ENCODE measurements around the gene CENPF.
"Not testable (repeated sequence)": the region's sequence is repeated elsewhere in the genome, so short reads cannot be mapped to it uniquely, and the experiment has no call there.

Gene CENPF

DNA sequence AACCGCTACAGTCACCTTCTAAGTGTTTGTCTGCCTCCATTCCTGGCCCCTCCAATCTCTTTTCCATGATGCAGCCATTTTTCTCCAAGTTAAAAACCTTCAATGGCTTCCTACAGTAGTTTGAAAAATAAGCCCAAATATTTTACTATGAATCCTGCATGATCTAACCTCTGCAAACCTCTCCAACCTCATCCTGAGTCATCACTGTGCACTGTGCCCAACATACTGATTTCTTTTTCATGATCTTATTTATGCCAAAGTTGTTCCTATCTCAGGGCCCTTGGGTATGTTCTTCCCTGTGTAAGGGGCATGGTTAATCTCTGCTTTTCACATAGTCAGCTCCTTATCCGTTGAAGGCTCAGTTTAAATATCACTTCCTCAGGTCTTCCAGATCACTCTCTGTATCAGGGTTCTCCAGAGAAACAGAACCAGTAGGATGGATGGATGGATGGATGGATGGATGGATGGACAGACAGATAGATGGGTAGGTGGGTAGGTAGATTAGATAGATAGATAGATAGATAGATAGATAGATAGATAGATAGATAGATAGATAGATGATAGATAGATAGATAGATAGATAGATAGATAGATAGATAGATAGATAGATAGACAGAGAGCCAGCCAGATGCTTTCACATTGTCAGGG, 33.5 kb upstream of the CENPF start:
- Histone ChIP-seq H3K9me3 (no peaks in the 10 kb centered on the region), H3K4me1 (no peaks in the 10 kb centered on the region), H3K27me3 (no peaks in the 10 kb centered on the region), H3K36me3 (no peaks in the 10 kb centered on the region), H3K27ac (no peak overlapping the region), H3K4me2 (no peak overlapping the region), H3K4me3 (no peak overlapping the region), H4K20me1 (no peaks in the 10 kb centered on the region), H3K9ac (no peak overlapping the region)
- no peak for TF ChIP-seq Cebpa-rat (IDR thresholded peaks at IDR 0.05)

DNA sequence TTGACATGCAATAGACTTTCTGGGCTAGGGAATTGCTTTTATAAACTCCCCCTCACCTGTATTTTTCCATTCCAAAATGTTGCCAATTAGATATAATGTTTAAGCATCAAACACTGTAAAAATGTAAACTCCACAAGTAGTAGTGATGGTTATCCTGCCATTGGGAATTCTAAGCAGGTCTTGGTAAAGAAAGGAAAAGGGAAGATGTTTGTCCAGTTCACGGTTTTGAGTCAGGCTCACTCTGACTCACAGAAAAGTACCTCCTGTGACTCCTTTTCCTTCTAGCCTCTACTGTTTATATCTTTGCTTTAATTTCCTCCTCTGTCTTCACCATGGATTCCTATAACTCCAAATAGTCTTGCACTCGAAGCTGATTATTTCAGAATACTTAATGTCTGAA, 32.6 kb upstream of the CENPF start:
- H4K20me1 ChIP-seq, result no peaks in the 10 kb centered on the region
- H3K4me2 ChIP-seq, result no peak overlapping the region
- no peak overlapping the region for H3K27ac ChIP-seq
- peaks cover 4% of the 10 kb centered on the region for H3K9me3 ChIP-seq
- H3K9ac ChIP-seq, result no peak overlapping the region
- TF ChIP-seq Cebpa-rat (IDR thresholded peaks at IDR 0.05), result no peak
- H3K4me1 ChIP-seq, result no peaks in the 10 kb centered on the region
- H3K4me3 ChIP-seq, result no peak overlapping the region
- H3K27me3 ChIP-seq, result no peaks in the 10 kb centered on the region
- no peaks in the 10 kb centered on the region for H3K36me3 ChIP-seq

DNA sequence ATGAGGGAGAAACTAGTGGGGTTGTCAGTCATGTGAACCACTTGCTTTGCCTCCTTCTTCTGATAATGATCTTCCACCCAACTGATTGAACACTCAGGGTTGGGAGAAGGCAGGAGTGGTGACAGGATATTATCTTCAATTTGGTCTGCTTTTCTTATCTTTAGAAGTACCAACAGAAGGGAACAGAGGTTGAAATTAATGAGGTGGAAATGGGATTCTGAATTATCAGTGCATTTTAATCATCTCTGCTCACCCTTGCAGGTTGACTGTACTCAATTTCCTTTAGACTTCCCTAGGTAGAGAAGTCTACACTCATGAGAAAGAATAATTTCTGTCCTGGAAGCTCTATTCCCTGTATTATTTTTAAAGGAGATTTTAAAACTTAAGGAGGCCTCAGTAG, 31.7 kb upstream of the CENPF start:
- no peaks in the 10 kb centered on the region for H3K4me1 ChIP-seq
- no peaks in the 10 kb centered on the region for H4K20me1 ChIP-seq
- H3K27me3 ChIP-seq, result no peaks in the 10 kb centered on the region
- no peak for TF ChIP-seq Cebpa-rat (IDR thresholded peaks at IDR 0.05)
- H3K36me3 ChIP-seq, result no peaks in the 10 kb centered on the region
- H3K9me3 ChIP-seq, result peaks cover 13% of the 10 kb centered on the region
- no peak overlapping the region for H3K27ac ChIP-seq
- H3K9ac ChIP-seq, result no peak overlapping the region
- no peak overlapping the region for H3K4me2 ChIP-seq
- no peak overlapping the region for H3K4me3 ChIP-seq

DNA sequence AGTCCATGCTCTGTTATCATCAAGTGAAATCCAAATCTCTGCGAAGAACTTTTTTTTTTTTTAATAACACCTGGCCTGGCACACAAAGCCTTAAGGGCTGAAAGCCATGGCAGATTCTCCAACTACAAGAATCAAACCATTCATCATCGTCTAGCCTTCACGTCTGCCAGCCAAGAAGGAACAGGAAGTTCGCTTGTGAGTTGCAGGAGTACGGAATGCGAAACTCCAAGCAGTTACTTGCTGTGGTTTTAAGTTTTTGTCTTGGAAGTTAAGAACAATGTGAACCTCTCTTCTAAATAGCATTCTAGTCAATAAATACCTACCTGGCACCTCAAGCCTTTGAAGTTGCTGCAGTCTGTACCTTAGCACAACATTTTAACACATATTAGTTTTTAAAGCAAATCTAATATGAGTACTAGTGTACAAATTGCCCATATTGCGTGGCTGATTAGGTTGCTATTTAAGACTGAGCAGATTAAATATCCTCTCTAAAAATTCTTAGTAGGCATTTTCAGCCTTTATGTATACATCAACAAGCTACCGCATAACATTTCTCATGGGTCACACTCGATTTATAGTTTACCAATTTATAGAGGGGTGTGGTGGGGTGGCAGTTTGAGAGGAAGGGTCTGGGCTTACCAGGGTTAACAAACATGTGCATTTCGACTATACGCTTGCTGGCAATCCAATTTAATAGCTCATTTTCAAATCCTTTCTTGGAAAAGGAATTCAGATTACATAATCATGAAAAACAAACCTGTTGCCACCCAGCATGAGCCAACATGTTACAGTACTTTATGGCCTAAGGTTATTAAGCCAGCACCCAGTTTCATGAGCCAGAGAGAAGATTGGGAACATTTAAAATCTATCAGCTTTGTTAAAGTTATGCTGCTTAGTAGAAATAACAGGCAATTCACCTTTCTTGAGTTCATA, 29.3 kb upstream of the CENPF start:
- H3K36me3 ChIP-seq, result no peaks in the 10 kb centered on the region
- H4K20me1 ChIP-seq, result no peaks in the 10 kb centered on the region
- H3K4me3 ChIP-seq, result no peak overlapping the region
- no peak overlapping the region for H3K27ac ChIP-seq
- H3K27me3 ChIP-seq, result no peaks in the 10 kb centered on the region
- H3K4me1 ChIP-seq, result no peaks in the 10 kb centered on the region
- H3K9me3 ChIP-seq, result peaks cover 30% of the 10 kb centered on the region
- no peak overlapping the region for H3K4me2 ChIP-seq
- H3K9ac ChIP-seq, result no peak overlapping the region
- no peak for TF ChIP-seq Cebpa-rat (IDR thresholded peaks at IDR 0.05)

DNA sequence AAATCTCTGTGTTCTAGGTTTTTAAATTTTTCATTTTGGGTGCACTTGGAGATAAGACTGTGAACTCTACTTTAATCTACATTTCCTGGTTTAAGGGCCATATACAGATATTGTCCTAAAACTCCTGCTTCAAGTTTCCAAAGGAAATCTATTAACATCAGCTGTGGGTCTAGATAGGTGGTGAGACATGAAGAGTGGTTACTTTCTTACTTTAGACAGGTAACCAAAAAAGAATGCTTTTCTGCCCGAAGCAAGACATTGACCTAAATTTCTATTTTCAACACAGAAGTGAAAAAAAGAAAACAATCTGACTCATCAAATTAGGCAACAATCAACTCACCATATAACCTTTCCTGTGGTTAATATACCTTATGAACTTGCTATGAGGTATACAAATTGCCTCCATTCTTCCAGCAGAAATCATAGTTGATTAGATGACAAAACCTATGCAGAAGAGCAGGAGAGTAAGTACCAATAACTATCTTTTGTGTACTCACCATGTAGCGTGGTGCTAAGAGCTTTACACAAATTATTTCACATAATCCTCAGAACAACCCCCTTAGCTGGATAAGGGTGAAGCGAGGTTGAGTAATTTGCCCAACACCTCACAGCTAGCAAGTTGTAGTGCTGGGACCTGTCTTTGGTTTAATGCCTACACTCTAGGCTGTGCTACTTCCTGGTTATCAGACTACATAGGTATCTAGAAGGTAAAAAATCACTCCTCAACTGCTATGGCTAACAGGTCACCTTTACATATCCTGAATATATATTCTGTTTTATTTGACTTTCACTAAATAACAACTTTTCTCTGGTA, 28.2 kb upstream of the CENPF start:
- Histone ChIP-seq H3K4me1 (peaks cover 9% of the 10 kb centered on the region), H3K36me3 (no peaks in the 10 kb centered on the region), H4K20me1 (no peaks in the 10 kb centered on the region), H3K27ac (no peak overlapping the region), H3K4me3 (no peak overlapping the region), H3K27me3 (no peaks in the 10 kb centered on the region), H3K9ac (no peak overlapping the region), H3K9me3 (peaks cover 30% of the 10 kb centered on the region), H3K4me2 (no peak overlapping the region)
- no peak for TF ChIP-seq Cebpa-rat (IDR thresholded peaks at IDR 0.05)

DNA sequence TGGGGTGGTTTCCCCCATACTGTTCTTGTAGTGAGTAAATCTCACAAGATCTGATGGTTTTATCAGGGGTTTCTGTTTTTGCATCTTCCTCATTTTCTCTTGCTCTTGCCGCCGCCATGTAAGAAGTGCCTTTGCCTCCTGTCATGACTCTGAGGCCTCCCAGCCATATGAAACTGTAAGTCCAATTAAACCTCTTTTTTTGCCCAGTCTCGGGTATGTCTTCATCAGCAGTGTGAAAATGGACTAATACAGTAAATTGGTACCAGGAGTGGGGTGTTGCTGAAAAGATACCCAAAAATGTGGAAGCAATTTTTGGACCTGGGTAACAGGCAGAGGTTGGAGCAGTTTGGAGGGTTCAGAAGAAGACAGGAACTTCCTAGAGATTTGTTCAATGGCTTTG, 26.9 kb upstream of the CENPF start:
- H3K4me3 ChIP-seq, H4K20me1 ChIP-seq, H3K4me1 ChIP-seq, H3K27me3 ChIP-seq, H3K36me3 ChIP-seq, H3K9ac ChIP-seq, H3K27ac ChIP-seq, H3K4me2 ChIP-seq: not testable (repeated sequence)
- peaks cover 30% of the 10 kb centered on the region for H3K9me3 ChIP-seq

DNA sequence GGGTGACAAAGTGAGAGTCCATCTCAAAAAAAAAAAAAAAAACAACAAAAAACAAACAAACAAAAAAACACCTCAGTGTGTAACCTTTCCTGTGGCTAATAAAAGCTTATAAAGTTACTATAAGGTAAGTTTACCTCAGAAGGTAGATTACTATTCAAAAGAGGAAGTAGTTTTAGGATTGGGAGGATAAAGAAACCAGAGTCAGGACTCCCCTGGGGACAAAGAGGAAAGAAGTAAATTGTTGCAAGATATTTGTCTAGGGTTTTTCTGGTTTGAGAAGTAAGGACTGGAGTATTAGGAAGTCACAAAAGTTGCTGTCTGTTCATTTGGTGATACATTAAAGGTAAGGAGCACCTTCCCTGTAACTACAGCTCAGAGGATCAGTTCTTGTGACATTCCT, 23.8 kb upstream of the CENPF start:
- Histone ChIP-seq H3K27ac (no peak overlapping the region), H3K9ac (no peak overlapping the region), H3K4me3 (no peak overlapping the region), H4K20me1 (no peaks in the 10 kb centered on the region), H3K4me1 (peaks cover 9% of the 10 kb centered on the region), H3K27me3 (no peaks in the 10 kb centered on the region), H3K36me3 (no peaks in the 10 kb centered on the region), H3K9me3 (peaks cover 30% of the 10 kb centered on the region), H3K4me2 (peak overlapping the region; percentile 33; the same call in 1 of the 2 replicates)
- TF ChIP-seq Cebpa-rat (IDR thresholded peaks at IDR 0.05), result no peak

DNA sequence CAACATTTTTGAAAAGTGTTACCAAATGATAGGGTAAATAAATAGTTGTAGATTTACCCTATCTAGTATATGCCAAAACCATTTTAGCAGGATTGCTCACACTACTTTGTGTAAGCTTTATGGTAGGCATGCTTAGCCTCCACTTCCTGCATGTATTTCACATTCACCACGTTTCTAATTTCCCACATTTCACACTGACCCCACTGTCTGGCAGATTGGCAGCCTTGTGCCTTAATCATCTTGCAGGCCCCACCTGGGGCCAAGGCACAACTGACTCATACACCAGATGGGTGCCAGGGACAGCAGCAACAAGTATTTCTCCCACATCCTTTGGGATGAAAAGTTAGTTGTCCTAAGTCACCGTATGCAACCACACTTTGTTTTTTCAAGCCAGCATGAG, 21.2 kb upstream of the CENPF start:
- Histone ChIP-seq H3K9ac (no peak overlapping the region), H3K4me3 (no peak overlapping the region), H3K4me1 (peaks cover 9% of the 10 kb centered on the region), H3K9me3 (peaks cover 12% of the 10 kb centered on the region), H3K27ac (no peak overlapping the region), H3K27me3 (no peaks in the 10 kb centered on the region), H4K20me1 (no peaks in the 10 kb centered on the region), H3K4me2 (no peak overlapping the region), H3K36me3 (no peaks in the 10 kb centered on the region)
- no peak for TF ChIP-seq Cebpa-rat (IDR thresholded peaks at IDR 0.05)

DNA sequence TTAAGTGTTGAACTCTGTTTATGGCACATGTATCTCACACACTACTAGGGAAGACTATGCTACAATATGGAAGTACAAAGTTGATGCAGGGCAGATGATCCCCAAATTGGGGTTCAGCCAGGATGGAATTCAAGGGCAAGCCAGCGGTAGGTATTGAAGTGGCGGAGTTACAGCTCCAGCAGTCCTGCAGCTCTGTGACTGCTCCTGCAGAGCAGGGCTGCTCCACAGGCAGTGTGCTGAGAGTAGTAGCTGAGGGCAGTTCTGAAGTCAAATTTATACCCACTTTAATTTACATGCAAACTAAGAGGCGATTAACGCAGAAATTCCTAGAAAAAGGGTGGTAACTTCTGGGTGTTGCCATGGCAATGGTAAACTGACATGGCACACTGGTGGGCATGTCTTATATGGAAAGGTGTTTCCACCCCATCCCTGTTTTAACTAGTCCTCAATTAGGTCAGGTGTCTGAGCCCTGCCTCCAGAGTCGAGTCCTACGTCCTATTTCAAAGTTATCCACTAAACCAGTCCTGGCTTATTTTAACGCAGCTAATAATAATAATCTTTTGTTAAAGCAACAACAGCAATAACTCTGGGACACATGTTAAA, 20.6 kb upstream of the CENPF start:
- Histone ChIP-seq H3K4me2 (no peak overlapping the region), H3K27ac (no peak overlapping the region)

More for the DNA sequence above, 20.6 kb upstream of the CENPF start:
- peaks cover 9% of the 10 kb centered on the region for H3K4me1 ChIP-seq
- H3K4me3 ChIP-seq, result no peak overlapping the region
- TF ChIP-seq Cebpa-rat (IDR thresholded peaks at IDR 0.05), result no peak
- no peaks in the 10 kb centered on the region for H3K36me3 ChIP-seq
- H3K27me3 ChIP-seq, result no peaks in the 10 kb centered on the region
- peaks cover 6% of the 10 kb centered on the region for H3K9me3 ChIP-seq
- no peaks in the 10 kb centered on the region for H4K20me1 ChIP-seq
- H3K9ac ChIP-seq, result no peak overlapping the region

Measured in BLaER1 (cell line).